HL-60 (cell line): ENCODE data around the gene ERO1A.
"Not testable (repeated sequence)": the region's sequence is repeated elsewhere in the genome, so short reads cannot be mapped to it uniquely, and the experiment has no call there.

ENCODE experiments used
- DNase-seq, 2 experiments: peaks; one replicate each; pipeline ENCODE4 v3.0.0-alpha.2; 2010 to 2020; ENCODE audit warnings: low read depth in 1 of 2, low spot score in 1 of 2
- H3K27ac ChIP-seq: fragments of 250-450 bp; sonication (Bioruptor Pico); replicated peaks from 2 replicates; pipeline ENCODE4 v1.5.1; 2020; ENCODE audit warnings: mild to moderate bottlenecking, moderate library complexity
- H3K27me3 ChIP-seq: fragments of 250-450 bp; sonication (Bioruptor Pico); 2 replicates; pipeline ENCODE4 v1.5.1; 2021; ENCODE audit warnings: mild to moderate bottlenecking, moderate library complexity; ENCODE audit not compliant: insufficient read depth, poor library complexity, severe bottlenecking
- H3K4me3 ChIP-seq: replicated peaks from 2 replicates; pipeline ENCODE4 v1.5.1; 2011; ENCODE audit warnings: mild to moderate bottlenecking, control low read depth, low read length; ENCODE audit not compliant: insufficient read depth
- GABPA ChIP-seq: IDR thresholded peaks from 2 replicates; pipeline ENCODE4 v1.6.1; 2012; ENCODE audit warnings: low read depth
- POLR2AphosphoS5 ChIP-seq: IDR thresholded peaks from 2 replicates; pipeline ENCODE4 v1.6.1; 2012; ENCODE audit warnings: low read depth
- SPI1 ChIP-seq: IDR thresholded peaks from 2 replicates; pipeline ENCODE4 v1.6.1; 2012; ENCODE audit warnings: low read depth, mild to moderate bottlenecking, borderline replicate concordance
- TF ChIP-seq, protein P1 (sequence below): IDR thresholded peaks from 2 replicates; pipeline ENCODE4 v1.6.1; 2012; ENCODE audit warnings: low read depth; ENCODE audit not compliant: insufficient replicate concordance
- TF ChIP-seq, protein P2 (sequence below): IDR thresholded peaks from one replicate; pipeline ENCODE4 v1.5.1; 2011; ENCODE audit warnings: low read length, control low read depth, inconsistent platforms; ENCODE audit not compliant: insufficient read depth

The ERO1A gene

DNA sequence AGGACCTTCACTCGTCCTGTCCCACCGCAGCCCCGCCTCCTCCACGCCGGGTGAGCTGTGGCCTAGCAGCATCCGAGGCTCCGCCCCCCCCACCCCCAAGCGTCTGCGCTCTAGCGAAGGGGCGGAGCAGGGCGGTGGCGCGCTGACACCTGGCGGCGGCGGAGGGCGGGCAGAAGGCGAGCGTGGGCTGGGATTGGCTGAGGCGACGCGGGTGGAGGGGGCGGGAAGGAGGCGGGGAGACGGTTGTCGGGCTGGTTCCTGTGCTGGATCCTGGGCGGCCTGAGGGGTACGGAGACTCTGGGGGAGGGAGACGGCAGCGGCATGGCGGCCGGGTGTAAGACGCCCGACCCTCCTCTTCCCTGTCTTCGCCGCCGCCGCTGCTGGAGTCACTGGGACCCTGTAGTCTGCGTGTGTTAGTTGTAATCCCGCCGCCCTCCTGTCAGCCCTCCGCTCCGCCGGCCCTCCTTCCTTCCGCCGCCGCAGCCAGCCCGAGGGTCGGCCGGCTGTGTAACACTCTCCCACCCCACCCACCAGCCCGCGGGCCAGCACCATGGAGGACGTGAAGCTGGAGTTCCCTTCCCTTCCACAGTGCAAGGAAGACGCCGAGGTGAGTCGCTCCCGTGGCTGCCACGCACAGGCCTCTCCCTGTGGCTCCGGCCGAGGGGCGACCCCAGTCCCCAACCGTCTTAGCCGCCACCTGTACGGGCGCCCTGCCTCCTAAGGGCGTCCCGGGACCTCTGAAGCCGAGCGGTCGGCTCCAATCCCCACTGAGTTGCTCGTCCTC lies 34.8 kb upstream of the ERO1A start, which contains the start of gene STYX:
Gene STYX (plus strand): TSS at position 242 of the 784 bp plus-strand sequence. CDS start 309 bp downstream, at position 551.
- Histone ChIP-seq H3K27me3 (no peaks in the 10 kb centered on the region), H3K4me3 (peak within 1 kb of the TSS; percentile 96), H3K27ac (peak within 1 kb of the TSS; percentile 91)
- DNase-seq, result peak; percentile 92 to 99
- TF ChIP-seq POLR2AphosphoS5 (peak; percentile 76), GABPA (0 out of 2 replicates have a peak, but pooled peaks have one; percentile 23), SPI1 (no peak)
- TF ChIP-seq, protein P1, sequence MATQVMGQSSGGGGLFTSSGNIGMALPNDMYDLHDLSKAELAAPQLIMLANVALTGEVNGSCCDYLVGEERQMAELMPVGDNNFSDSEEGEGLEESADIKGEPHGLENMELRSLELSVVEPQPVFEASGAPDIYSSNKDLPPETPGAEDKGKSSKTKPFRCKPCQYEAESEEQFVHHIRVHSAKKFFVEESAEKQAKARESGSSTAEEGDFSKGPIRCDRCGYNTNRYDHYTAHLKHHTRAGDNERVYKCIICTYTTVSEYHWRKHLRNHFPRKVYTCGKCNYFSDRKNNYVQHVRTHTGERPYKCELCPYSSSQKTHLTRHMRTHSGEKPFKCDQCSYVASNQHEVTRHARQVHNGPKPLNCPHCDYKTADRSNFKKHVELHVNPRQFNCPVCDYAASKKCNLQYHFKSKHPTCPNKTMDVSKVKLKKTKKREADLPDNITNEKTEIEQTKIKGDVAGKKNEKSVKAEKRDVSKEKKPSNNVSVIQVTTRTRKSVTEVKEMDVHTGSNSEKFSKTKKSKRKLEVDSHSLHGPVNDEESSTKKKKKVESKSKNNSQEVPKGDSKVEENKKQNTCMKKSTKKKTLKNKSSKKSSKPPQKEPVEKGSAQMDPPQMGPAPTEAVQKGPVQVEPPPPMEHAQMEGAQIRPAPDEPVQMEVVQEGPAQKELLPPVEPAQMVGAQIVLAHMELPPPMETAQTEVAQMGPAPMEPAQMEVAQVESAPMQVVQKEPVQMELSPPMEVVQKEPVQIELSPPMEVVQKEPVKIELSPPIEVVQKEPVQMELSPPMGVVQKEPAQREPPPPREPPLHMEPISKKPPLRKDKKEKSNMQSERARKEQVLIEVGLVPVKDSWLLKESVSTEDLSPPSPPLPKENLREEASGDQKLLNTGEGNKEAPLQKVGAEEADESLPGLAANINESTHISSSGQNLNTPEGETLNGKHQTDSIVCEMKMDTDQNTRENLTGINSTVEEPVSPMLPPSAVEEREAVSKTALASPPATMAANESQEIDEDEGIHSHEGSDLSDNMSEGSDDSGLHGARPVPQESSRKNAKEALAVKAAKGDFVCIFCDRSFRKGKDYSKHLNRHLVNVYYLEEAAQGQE, result no peak

DNA sequence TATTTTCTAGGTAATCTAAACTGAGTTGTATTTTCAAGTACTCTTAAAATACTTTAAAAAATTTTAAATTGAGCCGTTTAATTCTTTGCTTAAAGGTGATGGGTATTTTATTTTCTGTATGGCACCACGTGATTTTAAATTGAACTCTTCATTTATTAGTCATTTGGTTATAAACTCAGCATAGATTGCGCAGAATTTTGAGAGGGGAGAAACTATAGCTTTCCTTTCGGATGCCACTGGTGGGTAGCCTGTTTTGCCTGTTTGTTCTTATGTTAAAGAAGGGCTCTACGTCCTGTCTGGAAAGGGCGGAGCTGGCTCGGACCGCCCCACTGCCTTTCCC lies 34.2 kb upstream of the ERO1A start:
- DNase-seq, result no peak
- Histone ChIP-seq H3K4me3 (peak overlapping the region; percentile 21), H3K27ac (no peak overlapping the region), H3K27me3 (no peaks in the 10 kb centered on the region)
- TF ChIP-seq POLR2AphosphoS5, result no peak

DNA sequence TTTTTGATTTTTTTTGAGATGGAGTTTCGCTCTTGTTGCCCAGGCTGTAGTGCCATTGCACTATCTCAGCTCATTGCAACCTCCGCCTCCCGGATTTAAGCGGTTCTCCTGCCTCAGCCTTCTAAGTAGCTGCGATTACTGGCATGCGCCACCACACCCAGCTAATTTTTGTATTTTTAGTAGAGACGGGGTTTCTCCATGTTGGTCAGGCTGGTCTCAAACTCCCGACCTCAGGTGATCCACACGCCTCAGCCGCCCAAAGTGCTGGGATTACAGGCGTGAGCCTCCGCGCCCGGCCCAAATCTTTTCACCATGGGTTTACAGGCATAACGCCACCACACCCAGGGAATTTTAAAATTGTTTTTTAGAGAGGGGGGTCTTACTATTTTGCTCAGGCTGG lies 33.7 kb upstream of the ERO1A start:
- H3K27ac ChIP-seq, H3K27me3 ChIP-seq, DNase-seq, H3K4me3 ChIP-seq: not testable (repeated sequence)

DNA sequence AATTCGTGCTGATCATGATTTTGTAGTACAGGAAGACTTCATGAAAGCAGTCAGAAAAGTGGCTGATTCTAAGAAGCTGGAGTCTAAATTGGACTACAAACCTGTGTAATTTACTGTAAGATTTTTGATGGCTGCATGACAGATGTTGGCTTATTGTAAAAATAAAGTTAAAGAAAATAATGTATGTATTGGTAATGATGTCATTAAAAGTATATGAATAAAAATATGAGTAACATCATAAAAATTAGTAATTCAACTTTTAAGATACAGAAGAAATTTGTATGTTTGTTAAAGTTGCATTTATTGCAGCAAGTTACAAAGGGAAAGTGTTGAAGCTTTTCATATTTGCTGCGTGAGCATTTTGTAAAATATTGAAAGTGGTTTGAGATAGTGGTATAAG lies 32.2 kb upstream of the ERO1A start:
- H3K4me3 ChIP-seq, H3K27ac ChIP-seq, H3K27me3 ChIP-seq, DNase-seq: not testable (repeated sequence)

DNA sequence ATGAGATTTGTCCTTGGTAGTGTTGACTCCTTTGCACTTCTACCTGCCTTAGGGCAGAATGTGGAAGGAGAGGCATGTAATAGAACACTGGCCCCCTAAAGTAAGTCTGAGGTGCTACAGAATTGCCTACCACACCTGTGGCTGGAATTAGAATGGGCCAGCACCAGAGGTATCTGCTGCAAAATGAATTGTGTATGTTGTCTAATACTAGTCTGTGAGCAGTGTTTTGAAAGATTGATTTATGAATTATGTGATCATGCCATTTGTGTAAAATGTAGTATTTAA lies 28.9 kb upstream of the ERO1A start:
- TF ChIP-seq GABPA (no peak), POLR2AphosphoS5 (no peak), SPI1 (no peak)
- TF ChIP-seq, protein P1, result no peak
- TF ChIP-seq, protein P2, sequence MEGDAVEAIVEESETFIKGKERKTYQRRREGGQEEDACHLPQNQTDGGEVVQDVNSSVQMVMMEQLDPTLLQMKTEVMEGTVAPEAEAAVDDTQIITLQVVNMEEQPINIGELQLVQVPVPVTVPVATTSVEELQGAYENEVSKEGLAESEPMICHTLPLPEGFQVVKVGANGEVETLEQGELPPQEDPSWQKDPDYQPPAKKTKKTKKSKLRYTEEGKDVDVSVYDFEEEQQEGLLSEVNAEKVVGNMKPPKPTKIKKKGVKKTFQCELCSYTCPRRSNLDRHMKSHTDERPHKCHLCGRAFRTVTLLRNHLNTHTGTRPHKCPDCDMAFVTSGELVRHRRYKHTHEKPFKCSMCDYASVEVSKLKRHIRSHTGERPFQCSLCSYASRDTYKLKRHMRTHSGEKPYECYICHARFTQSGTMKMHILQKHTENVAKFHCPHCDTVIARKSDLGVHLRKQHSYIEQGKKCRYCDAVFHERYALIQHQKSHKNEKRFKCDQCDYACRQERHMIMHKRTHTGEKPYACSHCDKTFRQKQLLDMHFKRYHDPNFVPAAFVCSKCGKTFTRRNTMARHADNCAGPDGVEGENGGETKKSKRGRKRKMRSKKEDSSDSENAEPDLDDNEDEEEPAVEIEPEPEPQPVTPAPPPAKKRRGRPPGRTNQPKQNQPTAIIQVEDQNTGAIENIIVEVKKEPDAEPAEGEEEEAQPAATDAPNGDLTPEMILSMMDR, result no peak
- Histone ChIP-seq H3K27ac (no peak overlapping the region), H3K27me3 (no peaks in the 10 kb centered on the region), H3K4me3 (no peak overlapping the region)
- DNase-seq, result no peak
